K562 (cell line): Measurements from ENCODE around the gene ENSA. TPM values are rescaled to one million over a fixed set of nuclear protein-coding genes. Genes with fewer than 3 reads are reported as not detected.

Experiments
- BCLAF1 ChIP-seq, 2 experiments: fragments of 450-650 bp in 1 of 2; IDR thresholded peaks; 2 replicates each; pipeline ENCODE4 v1.6.1; 2011 to 2017; ENCODE audit warnings: low read depth in 2 of 2, antibody characterized with exemption in 1 of 2, borderline replicate concordance in 1 of 2, low read length in 1 of 2, mild to moderate bottlenecking in 1 of 2, mixed read lengths in 1 of 2; ENCODE audit not compliant: control insufficient read depth in 1 of 2
- CEBPG ChIP-seq, 3 experiments: fragments of 200-800 bp in 1 of 3; sonication (Bioruptor generic) in 1 of 3; sonication (generic) in 1 of 3; formaldehyde crosslinking in 1 of 3; IDR thresholded peaks in 2 of 3; conservative IDR thresholded peaks in 1 of 3; 2 replicates each; pipeline versions ENCODE4 v1.6.1 to v1.8.0; 2016 to 2022; ENCODE audit warnings: missing compliant biosample characterization in 2 of 3, missing genetic modification characterization in 2 of 3, mild to moderate bottlenecking in 1 of 3, missing genetic modification reagents in 1 of 3
- DPF2 ChIP-seq: fragments of 450-650 bp; IDR thresholded peaks from 2 replicates; pipeline ENCODE4 v1.6.1; 2016
- E2F4 ChIP-seq: sonication (generic); formaldehyde crosslinking; IDR thresholded peaks from 2 replicates; pipeline ENCODE4 v1.8.0; 2022; ENCODE audit warnings: mild to moderate bottlenecking, low read depth, missing genetic modification reagents
- FOXJ3 ChIP-seq: sonication (generic); formaldehyde crosslinking; IDR thresholded peaks from 2 replicates; pipeline ENCODE4 v1.4.0; 2020; ENCODE audit warnings: mild to moderate bottlenecking, missing genetic modification reagents
- ILK ChIP-seq: fragments of 450-650 bp; IDR thresholded peaks from 2 replicates; pipeline ENCODE4 v1.6.1; 2016; ENCODE audit warnings: missing genetic modification characterization, low read depth, mild to moderate bottlenecking, missing compliant biosample characterization, moderate library complexity, borderline replicate concordance
- SETDB1 ChIP-seq: IDR thresholded peaks from one replicate; pipeline ENCODE4 v1.6.1; 2012; ENCODE audit warnings: low read length, control low read depth, inconsistent platforms
- ZC3H4 ChIP-seq: sonication (generic); formaldehyde crosslinking; IDR thresholded peaks from 2 replicates; pipeline ENCODE4 v1.9.0; 2021; ENCODE audit warnings: missing genetic modification reagents, borderline replicate concordance
- ZFP91 ChIP-seq: sonication (generic); formaldehyde crosslinking; IDR thresholded peaks from 2 replicates; pipeline ENCODE4 v1.8.0; 2022; ENCODE audit warnings: mild to moderate bottlenecking, missing genetic modification reagents
- ZFPM2 ChIP-seq: fragments of 250-450 bp; sonication (Bioruptor Pico); IDR thresholded peaks from 2 replicates; pipeline ENCODE4 v1.5.1; 2022; ENCODE audit warnings: mild to moderate bottlenecking
- ZNF23 ChIP-seq: fragments of 250-450 bp; sonication (Bioruptor Pico); IDR thresholded peaks from 2 replicates; pipeline ENCODE4 v1.4.0; 2020; ENCODE audit warnings: mild to moderate bottlenecking
- ZNF282 ChIP-seq: sonication (generic); formaldehyde crosslinking; IDR thresholded peaks from 2 replicates; pipeline ENCODE4 v1.8.1; 2023; ENCODE audit warnings: missing genetic modification reagents
- ZNF583 ChIP-seq: fragments of 250-450 bp; sonication (Bioruptor Pico); IDR thresholded peaks from 2 replicates; pipeline ENCODE4 v1.4.0; 2020
- ZNF830 ChIP-seq: fragments of 250-450 bp; sonication (Bioruptor Pico); IDR thresholded peaks from 2 replicates; pipeline ENCODE4 v1.5.0; 2021; ENCODE audit warnings: mild to moderate bottlenecking
- polyA plus RNA-seq, 8 experiments: library from polyadenylated mRNA; depleted of rRNA in 4 of 8; stranded (reverse) in 5 of 8; unstranded in 3 of 8; fragments of >200 nt; fragmentation: Nextera tagmentation in 2 of 8; fragmentation: Illumina TruSeq in 1 of 8; extraction: Ambion mirVana in 2 of 8; extraction: Trizol in 1 of 8; gene quantifications; 2 replicates each; pipeline versions ENCODE4 v1.2.1 to v1.2.3, GENCODE V29; 2011 to 2014; ENCODE audit warnings: inconsistent platforms in 1 of 8, missing spikeins in 1 of 8
- total RNA-seq, 7 experiments: library from RNA; depleted of rRNA in 6 of 7; stranded (reverse); fragments of >200 nt in 6 of 7; fragmentation: Illumina TruSeq in 2 of 7; extraction: Trizol in 2 of 7; gene quantifications; 2 replicates each; pipeline versions ENCODE4 v1.2.1 to v1.2.3, GENCODE V29; 2011 to 2021; ENCODE audit warnings: low replicate concordance in 1 of 7

The ENSA gene
- total and polyA plus RNA-seq, 9 of the 15 experiments (the other 6 are each of a cell fraction or from before 2014, with no cell fraction given), result 68.1 to 605 (median 188) TPM

- 0 out of 2 replicates have a peak, but pooled peaks have one; percentile 1 for TF ChIP-seq ZNF583 (CRISPR knock-in tag)
- peak; percentile 68; the same call in 1 of the 2 replicates for TF ChIP-seq ZNF830 (CRISPR knock-in tag)
- TF ChIP-seq CEBPG (CRISPR knock-in tag; IDR thresholded peaks at IDR 0.05), result no peak
- peak in 1 of 2 experiments; percentile 6; a peak in 2 of 4 replicates for TF ChIP-seq CEBPG (tag; conservative IDR thresholded peaks at IDR 0.05 in 1 of 2, IDR thresholded peaks at IDR 0.05 in 1 of 2)
- TF ChIP-seq DPF2, result no peak
- TF ChIP-seq FOXJ3 (CRISPR knock-in tag), result no peak
- no peak for TF ChIP-seq ILK
- no peak for TF ChIP-seq ZFPM2 (CRISPR knock-in tag)
- no peak for TF ChIP-seq SETDB1
- TF ChIP-seq BCLAF1 (IDR thresholded peaks at IDR 0.05; ENCODE audit: borderline replicate concordance in 1 of 2, control insufficient read depth in 1 of 2, low read depth in 2 of 2, low read length in 1 of 2), result no peak
- TF ChIP-seq ZFP91 (CRISPR knock-in tag), result no peak; the same call in 1 of the 2 replicates
- no peak for TF ChIP-seq ZNF23 (CRISPR knock-in tag)
- TF ChIP-seq E2F4 (CRISPR knock-in tag), result no peak
- no peak for TF ChIP-seq ZNF282
- TF ChIP-seq ZC3H4 (CRISPR knock-in tag), result no peak; the same call in 1 of the 2 replicates
- TF ChIP-seq, all 486 proteins: peak for 36
These were observed 49.3 kb downstream of the ENSA start (continued) for GRCh38 chr1:150579945-150580642.
